Urothelium cell line (cell line): ENCODE results near the gene UGT1A3.

ENCODE experiments used
- DNase-seq: peaks from one replicate; pipeline ENCODE4 v3.0.0; 2011; ENCODE audit warnings: low spot score, mixed read lengths
- FAIRE-seq: peaks from 2 replicates; lab custom pipeline; 2011; peaks lifted over from hg19 to GRCh38; lab: Jason Lieb, UNC

The UGT1A3 gene

DNA sequence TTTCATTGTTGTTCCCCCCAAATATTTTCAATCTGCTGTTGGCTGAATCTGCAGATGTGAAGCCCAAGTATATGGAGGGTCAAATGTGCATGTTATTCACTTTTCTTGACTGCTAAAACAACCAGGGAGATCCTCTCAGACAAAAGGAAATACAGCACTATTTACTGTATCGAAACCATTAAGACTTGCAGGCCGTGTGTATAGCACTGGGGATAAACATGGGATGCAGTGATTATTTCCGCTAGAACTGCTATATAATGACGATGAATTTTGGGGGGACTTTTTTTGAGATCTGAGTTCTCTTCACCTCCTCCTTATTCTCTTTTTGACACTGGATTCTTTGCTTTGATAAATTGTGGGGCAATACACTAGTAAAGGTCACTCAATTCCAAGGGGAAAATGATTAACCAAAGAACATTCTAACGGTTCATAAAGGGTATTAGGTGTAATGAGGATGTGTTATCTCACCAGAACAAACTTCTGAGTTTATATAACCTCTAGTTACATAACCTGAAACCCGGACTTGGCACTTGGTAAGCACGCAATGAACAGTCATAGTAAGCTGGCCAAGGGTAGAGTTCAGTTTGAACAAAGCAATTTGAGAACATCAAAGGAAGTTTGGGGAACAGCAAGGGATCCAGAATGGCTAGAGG, 27.7 kb downstream of the UGT1A3 start:
- DNase-seq = no peak
- no peak for FAIRE-seq

DNA sequence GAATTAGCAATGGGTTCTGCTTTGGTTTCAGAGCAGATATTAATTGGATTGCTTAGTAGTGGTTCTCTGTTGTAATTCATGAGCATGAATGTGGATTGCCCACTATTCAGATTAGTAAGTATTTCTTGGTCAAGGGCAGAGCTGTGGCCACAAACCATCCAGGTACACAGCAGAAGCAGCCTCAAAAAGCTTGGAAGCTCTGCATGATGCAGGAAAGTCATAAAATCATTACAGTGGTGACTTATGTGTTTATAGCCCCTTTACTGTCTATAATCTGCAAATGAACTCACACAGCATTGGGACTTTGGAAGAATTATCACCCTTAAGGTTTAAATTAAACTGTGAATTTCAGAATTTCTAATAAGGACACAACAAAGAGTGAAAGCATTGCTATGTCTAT, 29.3 kb downstream of the UGT1A3 start:
- FAIRE-seq = no peak

DNA sequence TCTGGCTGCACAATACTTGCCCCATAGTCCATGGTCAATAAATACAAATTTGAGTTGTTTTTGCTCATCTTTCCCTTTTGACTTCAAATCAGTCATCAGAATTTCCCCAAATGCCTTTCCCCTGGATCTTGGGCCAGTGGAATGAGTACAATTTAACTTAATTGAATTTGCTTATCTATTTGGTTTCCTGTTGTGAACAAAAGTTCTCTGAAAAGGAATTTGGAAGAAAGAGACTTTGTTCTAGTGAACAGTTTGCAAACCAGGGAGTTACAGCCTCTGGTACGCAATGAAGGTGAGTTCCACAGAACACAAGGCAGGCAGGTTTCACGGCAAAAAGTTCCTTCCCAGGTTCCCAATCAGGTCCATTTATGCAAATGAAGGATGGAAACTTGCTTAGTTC, 30.0 kb downstream of the UGT1A3 start:
- no peak for DNase-seq

More for the DNA sequence above, 29.3 kb downstream of the UGT1A3 start:
- DNase-seq = no peak

DNA sequence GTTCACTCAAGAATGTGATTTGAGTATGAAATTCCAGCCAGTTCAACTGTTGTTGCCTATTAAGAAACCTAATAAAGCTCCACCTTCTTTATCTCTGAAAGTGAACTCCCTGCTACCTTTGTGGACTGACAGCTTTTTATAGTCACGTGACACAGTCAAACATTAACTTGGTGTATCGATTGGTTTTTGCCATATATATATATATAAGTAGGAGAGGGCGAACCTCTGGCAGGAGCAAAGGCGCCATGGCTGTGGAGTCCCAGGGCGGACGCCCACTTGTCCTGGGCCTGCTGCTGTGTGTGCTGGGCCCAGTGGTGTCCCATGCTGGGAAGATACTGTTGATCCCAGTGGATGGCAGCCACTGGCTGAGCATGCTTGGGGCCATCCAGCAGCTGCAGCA, 31.2 kb downstream of the UGT1A3 start, which contains the start of gene UGT1A1:
UGT1A1 (plus strand) TSS at position 228 of the 400 bp plus-strand sequence; CDS start at position 246, 18 bp downstream.
- no peak for DNase-seq
- FAIRE-seq = no peak

More for the DNA sequence above, 30.0 kb downstream of the UGT1A3 start:
- no peak for FAIRE-seq

DNA sequence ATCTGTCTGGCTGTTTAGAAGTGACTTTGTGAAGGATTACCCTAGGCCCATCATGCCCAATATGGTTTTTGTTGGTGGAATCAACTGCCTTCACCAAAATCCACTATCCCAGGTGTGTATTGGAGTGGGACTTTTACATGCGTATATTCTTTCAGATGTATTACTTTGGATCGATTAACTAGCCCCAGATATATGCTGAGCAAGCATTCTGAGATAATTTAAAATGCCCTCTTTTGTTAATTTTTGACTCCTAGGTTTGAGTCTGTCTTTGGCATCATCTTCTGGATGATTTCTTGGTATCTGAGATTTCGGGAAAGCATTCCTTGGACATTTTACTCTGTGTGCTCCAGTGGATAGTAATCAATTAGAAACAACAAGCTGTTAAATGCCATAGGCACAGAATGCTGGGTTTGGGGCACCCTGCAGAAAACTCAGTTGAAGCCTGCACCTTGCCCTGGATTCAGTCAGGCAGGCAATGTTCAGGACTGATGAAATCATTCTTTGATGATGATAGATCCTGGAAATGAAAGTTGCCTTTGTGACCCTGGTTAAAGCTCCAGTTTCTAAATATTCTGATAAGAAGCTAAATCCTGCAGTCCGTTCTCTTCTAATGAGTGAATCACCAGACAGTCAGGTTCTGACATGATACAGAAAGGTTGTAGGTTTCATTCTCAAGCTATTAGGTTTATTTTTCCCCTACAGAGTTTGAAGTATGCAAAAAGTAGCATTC, 32.4 kb downstream of the UGT1A3 start:
- no peak for DNase-seq
- FAIRE-seq = no peak

DNA sequence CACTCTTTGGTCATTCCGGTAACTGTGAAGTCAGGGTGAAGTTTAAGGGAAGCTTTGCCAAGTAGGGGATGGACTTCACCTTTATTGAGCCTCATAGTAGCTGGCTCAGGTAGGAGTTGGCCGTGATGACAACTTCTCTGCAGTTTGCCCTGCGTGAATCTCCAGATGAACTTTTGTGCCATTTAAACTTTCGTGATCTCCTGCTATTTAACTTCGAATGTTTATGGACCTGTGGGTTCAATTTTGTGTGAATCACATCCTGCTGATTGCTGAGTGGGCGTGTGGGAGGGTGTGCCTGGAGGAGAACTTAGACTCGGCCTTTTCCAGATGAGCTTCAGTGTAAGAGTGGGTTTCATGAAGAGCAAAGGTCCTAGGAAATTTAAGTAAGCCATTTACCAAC, 35.4 kb downstream of the UGT1A3 start:
- peak; percentile 26 for DNase-seq

DNA sequence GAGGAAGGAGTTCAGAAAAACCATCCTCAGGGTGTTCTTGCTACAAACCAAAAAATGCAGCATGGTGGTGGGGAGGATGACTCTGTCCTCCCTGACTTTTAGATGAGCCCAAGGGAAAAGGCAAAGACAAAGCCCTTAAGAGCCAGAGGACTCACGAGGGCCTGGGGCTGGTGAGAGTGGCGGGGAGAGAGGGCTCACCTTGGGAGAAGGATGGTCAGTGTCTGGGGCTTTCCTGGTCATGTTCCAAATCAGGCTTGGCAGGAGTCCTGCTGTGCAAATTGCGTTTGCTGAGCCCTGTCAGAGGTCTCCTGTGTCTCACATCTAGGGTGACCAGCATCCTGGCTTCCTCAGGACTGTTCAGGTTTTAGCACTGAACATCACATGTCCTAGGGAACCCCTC, 35.9 kb downstream of the UGT1A3 start:
- no peak for DNase-seq
- no peak for FAIRE-seq

More for the DNA sequence above, 35.4 kb downstream of the UGT1A3 start:
- FAIRE-seq = no peak

DNA sequence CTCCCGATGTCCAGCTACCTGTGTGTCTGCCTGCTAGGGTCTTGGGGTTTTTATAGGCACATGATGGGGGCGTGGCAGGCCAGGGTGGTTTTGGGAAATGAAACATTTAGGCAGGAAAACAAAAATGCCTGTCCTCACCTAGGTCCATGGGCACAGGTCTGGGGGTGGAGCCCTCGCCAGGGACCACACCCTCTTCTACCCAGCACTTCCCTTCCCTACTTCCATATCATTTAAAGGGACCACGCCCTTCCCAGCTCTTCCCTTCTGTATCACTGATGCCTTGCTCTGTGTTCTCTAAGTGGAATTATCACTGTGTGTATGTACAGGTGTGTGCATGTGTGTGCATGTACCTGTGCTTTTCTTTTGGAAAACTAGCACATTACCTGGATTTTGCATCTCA, 37.6 kb downstream of the UGT1A3 start:
- no peak for DNase-seq
- FAIRE-seq = no peak

DNA sequence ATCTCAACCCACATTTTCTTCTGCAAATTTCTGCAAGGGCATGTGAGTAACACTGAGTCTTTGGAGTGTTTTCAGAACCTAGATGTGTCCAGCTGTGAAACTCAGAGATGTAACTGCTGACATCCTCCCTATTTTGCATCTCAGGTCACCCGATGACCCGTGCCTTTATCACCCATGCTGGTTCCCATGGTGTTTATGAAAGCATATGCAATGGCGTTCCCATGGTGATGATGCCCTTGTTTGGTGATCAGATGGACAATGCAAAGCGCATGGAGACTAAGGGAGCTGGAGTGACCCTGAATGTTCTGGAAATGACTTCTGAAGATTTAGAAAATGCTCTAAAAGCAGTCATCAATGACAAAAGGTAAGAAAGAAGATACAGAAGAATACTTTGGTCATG, 39.2 kb downstream of the UGT1A3 start:
- no peak for DNase-seq

DNA sequence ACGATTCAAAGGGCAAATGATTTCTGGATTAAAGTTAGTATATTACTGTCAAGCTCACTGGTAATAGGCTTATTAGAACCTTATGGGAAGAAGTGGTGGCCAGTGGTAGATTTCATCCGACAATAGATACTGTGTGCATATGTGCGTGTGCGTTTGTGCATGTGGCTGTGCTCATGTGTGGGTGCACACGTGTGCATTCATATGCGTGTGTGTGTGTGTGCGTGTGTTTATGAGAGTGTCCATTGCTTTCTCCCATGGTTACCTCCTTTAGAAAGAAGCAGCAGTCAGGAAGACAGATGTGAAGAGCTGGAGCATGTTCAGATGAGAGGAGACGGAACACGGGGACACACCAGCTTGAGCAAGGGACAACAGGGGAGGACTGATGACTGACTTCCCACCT, 40.4 kb downstream of the UGT1A3 start:
- DNase-seq = no peak
- FAIRE-seq = no peak

More for the DNA sequence above, 39.2 kb downstream of the UGT1A3 start:
- FAIRE-seq = no peak

DNA sequence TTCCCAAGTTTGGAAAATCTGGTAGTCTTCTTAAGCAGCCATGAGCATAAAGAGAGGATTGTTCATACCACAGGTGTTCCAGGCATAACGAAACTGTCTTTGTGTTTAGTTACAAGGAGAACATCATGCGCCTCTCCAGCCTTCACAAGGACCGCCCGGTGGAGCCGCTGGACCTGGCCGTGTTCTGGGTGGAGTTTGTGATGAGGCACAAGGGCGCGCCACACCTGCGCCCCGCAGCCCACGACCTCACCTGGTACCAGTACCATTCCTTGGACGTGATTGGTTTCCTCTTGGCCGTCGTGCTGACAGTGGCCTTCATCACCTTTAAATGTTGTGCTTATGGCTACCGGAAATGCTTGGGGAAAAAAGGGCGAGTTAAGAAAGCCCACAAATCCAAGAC, 43.3 kb downstream of the UGT1A3 start:
- DNase-seq (no peak), FAIRE-seq (no peak)

DNA sequence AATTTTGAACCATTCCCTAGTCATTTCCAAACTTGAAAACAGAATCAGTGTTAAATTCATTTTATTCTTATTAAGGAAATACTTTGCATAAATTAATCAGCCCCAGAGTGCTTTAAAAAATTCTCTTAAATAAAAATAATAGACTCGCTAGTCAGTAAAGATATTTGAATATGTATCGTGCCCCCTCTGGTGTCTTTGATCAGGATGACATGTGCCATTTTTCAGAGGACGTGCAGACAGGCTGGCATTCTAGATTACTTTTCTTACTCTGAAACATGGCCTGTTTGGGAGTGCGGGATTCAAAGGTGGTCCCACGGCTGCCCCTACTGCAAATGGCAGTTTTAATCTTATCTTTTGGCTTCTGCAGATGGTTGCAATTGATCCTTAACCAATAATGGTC, 43.7 kb downstream of the UGT1A3 start:
- DNase-seq (no peak), FAIRE-seq (no peak)

DNA sequence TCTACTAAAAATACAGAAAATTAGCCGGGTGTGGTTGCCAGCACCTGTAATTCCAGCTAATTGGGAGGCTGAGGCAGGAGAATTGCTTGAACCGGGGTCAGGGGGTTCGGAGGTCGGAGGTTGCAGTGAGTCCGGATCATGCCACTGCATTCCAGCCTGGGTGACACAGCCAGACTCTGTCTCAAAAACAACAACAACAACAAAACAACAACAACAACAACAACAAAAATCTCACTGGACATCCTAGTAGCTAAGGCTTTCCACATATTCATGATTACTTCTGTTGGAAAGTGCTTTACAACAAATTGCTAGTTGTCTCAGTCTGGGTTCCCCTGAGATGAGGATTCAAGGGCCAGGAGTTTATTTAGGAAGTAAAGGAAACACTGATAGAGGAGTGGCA, 45.0 kb downstream of the UGT1A3 start:
- FAIRE-seq = no peak
- DNase-seq = no peak

DNA sequence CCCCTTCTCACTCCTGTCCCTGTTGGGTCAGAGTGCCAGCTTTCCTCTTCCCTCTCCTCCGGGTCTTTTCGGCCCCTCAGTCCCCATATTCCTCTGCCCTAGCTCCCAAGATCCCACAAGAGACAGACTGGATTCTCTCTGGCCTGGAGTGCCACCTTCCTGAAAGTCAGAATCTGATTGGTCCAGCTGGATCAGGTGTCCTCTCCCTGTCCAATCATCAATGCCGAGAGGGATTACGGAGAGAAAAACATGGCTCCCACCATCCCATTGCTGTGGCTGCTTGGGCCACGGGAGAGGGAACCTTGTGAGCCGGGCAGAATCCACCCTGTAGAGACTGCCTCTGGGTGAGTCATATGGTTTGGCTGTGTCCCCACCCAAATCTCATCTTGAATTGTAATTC, 46.6 kb downstream of the UGT1A3 start:
- FAIRE-seq (no peak), DNase-seq (no peak)

DNA sequence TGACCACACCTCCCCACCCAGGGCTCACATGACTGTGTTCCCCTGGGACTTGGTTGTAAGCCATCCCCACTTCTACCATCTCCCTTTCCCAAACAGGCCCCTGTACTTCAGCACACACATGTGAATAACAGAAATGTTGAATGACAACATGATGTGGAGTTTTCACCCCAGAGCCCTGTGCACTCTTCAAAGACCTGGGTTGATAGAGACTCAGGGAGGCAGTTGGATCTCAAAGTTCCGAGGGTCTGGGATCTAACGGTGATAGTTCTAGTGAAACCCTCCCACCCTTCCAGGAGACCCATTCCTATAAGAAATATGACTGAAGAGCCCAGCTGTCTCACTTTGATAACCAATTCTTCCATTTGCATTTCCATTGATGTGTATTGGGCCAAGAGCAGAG, 49.2 kb downstream of the UGT1A3 start, which contains the start of gene MROH2A:
MROH2A (plus strand) TSS at position 301 of the 400 bp plus-strand sequence. CDS start 1,029 bp downstream, outside the sequence.
- FAIRE-seq (no peak), DNase-seq (no peak)

DNA sequence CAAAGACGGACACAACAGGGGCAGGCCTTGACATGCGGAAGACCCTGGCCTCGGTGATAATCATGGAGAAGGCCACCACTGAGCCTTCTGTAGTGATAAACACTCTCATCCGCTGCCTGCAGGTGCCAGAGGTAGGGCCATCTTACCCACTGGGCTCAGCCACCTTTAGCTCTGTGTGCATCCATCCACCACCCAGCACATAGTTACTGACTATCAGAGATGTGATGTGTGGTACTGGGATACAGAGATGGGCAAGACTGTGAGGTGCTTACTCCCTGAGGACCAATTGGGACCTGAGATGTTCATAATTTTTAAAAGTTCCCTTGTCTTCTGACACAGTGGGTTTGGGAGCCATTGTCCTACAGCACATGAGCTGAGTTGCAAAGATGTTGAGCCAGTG, 50.9 kb downstream of the UGT1A3 start:
- no peak for DNase-seq
- no peak for FAIRE-seq

DNA sequence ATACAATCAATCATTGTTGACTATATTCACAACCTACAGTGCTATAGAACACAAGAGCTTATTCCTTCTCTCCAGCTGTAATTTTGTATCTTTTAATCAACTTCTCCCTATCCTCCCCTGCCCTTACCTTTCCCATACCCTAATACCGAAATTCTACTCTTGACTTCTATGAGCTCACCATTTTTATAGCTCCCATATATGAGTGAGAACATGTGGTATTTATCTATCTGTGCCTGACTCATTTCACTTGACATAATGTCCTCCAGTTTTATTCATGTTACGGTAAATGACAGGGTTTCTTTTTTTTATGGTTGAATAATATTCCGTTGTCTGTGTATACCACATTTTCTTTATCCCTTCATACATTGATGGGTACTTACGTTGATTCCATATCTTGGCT, 51.9 kb downstream of the UGT1A3 start:
- FAIRE-seq (no peak), DNase-seq (no peak)

DNA sequence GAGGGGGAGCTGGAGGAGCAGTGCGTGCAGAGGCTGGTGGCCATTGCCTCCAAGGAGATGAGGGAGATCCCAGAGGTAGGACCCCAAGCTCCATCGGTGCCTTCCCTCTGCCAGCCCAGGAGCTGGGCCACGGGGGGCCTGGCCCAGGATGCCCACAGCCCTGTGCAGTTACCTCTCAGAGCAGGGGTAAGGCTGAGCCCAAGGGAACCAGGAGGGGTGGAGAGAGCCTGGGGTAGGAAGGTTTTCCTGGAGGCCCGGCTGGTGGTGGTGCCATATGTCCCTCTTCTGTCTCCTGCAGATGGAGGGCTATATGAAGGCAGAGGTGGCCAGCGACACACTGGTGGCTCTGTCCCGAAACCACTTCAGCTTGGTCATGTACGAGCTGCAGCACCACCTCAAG, 60.7 kb downstream of the UGT1A3 start:
- DNase-seq (no peak), FAIRE-seq (no peak)

DNA sequence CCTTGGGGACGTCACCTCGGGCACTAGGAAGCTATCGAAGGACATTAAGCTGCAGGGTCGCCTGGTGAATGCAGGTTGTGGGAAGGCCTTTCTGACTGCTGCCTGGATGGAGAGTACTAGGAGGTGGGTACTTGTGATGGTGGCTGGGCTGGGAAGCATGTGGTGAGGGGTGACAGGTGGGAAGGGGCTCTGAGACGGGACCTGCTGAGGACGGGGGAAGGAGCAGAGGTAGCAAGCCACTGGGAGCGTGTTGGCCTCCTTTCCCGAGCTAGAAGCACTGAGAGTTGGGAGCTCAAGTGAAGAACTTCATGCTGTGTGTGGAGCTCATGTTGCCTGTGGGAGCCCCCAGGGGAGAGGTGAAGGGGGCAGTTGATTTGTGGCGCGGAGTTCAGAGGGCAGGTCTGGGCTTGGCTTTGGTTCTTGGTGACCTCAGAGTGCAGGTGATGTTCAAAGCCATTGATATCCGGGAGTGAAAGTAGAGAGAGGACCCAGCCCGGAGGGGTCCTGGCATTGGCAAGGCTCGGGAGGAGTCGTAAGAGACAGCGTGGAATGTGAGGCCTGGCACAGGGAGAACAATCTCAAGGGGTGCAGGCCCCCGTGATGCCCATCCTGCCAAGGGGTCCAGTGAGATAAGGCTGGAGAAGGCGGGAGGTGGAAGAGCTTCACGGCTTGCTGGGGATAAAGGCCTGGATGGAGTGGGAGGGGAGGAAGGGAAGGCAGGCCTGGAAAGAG, 62.5 kb downstream of the UGT1A3 start:
- DNase-seq = no peak
- FAIRE-seq = no peak

DNA sequence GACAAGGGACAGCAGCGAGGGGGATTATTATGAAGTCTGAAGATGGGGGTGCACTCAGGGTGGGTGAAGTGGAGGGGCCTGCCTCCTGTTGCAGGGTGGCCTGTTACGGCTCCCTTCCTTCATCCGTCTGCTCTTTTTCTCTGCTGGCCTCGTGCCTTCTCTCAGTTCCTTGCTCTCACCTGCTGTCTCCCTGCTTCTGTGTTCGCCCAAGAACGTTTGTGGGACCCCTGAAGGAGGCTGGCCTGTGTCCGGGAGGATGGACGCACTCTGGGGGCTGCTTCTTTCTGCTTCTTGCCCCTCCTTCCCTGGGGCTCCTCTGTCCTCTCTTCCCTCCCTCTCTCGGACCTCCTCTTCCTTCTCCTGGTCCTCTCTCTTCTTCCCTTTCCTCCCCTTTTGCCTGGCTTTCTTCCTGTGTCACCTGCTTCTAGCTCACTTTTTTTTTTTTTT, 63.1 kb downstream of the UGT1A3 start:
- FAIRE-seq (no peak), DNase-seq (no peak)

DNA sequence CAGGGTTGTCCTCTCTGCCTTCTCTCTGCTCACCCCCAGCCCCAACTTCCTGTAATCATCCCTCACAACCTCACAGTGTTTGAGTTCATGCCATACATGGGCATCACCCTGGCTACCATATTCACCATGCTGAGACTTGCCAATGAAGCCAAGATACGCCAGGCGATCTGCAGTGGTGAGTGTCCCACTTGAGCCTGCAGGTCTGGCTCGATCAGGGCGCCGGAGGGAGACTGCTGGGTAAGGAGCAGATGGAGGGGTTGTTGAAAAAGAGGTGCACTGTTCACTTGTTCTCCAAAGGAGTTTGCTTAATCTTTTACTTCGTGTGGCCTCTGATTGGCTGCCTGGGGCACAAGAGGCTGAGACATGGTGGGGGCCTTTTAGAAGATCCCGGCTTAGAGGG, 63.9 kb downstream of the UGT1A3 start:
- DNase-seq (no peak), FAIRE-seq (no peak)
